GM21360 (cell line): ENCODE measurements around the gene LRRC52.

Experiments used
- ATAC-seq: cut with Tn5 transposase; IDR thresholded peaks from one replicate; pipeline ENCODE4 v1.9.1; 2021; ENCODE audit warnings: mild to moderate bottlenecking, moderate library complexity; ENCODE audit not compliant: unreplicated experiment

LRRC52 gene

GRCh38 chr1:165536016-165536415 is 7.8 kb upstream of the LRRC52 start:
- ATAC-seq: no peak

- ATAC-seq: no peak
Measured at GRCh38 chr1:165537356-165538109, 6.3 kb upstream of the LRRC52 start.

DNA sequence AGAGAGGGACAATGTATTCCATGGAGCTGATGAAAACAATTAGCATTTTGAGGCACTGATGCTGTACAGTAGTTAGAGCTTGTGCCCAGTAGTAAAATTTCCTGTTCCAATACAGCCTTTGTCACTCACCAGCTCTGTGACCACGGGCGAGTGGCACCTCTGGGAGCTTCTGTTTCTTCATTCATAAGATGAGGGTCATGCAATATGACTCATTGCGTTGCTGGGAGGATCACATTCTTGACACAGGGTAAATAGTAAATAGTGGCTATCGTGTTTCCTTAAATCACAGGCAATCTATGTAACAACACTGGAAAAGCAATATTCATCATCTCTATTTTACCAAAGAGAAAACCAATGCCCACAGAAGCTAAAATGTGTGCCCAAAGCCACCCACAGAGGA is 4.5 kb upstream of the LRRC52 start:
- ATAC-seq: no peak

DNA sequence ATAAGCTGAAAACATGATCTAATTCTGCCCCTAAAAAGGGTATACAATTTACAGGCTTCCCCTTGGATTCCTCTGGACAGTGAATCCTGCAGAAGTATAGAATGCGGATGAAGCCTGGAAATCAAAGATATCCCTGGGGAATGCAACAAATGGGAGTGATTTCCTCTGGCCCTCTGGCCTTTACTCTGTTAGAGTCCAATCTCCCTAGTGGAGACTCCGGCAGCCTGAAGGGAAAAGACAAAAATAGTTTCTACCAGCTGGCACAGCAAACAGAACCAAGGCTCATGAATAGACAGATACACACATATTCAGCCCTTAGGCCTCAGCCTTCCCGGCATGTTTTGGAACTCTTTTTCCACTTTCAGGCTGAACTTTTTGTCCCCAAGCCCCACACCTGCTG is 3.9 kb upstream of the LRRC52 start:
- no peak for ATAC-seq

- no peak for ATAC-seq
Measured at GRCh38 chr1:165542015-165542631, 1.7 kb upstream of the LRRC52 start.

DNA sequence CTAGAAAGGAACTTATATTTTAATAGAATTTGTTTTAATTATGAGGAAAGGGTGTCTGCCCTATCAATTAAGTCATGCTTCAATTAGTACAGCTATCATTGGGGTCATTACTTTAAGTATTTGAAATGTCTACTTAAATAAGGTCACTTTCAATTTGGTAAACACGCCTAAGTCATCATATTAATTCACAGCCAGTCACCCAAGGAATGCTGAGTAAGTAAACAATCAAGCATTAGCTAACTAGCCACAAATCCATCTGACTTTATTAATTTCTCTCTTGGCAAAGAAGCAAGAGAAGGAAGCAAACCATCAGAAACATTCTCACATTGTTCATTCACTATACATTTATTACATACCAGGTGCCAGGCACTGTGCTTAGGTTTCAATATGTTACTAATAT is 1.2 kb upstream of the LRRC52 start:
- ATAC-seq: no peak

GRCh38 chr1:165544996-165545395 is 1.2 kb downstream of the LRRC52 start:
- ATAC-seq: no peak

- ATAC-seq: no peak
Measured at GRCh38 chr1:165545974-165546373, 2.2 kb downstream of the LRRC52 start.

GRCh38 chr1:165549973-165550372 is 6.2 kb downstream of the LRRC52 start:
- no peak for ATAC-seq

DNA sequence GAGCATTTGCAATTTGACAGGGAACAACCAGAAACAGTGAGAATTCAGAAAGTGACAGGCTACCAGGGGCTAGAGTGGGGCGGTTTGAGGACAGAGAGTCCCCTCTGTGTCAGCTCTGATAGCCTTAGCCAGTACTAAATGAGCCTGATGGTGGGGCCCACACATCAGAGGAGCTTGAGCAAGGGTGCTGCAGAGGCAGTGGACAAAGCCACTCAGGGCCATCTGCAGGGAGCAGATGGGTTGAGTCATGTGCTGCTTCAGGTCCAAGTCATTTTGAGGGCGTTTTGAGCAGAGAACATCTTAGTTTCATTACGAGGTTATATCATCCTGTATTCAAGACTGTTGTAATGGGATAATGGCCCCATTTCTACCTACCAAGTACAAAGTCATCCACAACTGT is 7.7 kb downstream of the LRRC52 start:
- ATAC-seq: no peak

DNA sequence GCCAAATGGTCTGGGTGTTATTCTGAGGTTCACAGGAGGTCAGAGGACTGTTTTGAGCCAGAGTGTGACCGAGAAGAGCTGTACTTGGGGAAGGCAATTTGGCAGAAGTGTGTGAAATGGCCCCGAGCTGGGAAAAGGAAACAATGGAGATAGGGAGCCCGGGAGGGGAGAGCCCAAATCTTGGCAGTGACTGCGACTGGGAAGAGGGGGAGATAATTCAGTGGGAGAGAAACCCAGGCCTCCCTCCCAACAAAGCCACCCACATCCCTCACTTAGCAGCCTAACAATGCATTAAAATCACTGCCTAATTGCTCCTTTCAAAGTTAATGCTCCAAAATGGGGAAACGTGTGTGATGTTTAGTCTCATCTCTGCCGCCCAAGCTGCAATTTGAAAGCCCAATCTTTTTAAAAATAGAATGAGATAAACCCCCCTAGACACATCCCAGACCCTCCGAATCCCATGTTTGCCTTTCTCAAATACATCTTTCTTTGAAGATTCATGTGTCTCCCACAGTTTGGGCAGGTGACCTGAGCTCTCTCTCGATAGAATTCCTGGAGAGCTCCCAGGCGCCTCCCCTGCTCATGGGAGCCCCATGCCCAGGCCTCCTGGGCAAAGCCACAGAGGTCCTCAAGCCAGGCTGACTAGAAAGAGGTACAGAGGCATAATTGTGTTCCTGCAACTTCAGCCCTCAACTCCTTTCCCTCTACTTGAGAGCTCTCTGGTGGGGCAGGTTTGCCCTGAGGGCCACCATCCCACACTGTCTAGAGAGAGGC is 17.3 kb downstream of the LRRC52 start:
- ATAC-seq: no peak

DNA sequence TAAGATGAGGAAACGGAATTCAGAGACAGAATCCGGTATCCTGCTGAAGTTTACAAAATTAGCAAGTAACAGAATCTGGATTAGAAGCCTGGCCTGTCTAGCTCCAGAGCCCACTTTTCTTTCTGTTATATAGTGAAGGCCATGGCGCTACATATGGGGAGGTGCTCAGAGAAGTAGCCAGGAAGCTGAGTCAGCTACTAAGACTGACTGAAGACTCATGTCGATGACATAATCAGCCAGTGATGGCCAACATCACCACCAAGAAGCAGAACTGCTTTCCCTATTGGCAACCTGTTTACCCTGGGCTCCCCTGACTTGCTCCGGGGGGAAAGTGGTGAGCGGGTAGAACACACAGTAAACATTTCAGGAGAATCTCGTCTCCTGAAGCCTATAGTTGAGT is 18.8 kb downstream of the LRRC52 start:
- no peak for ATAC-seq

DNA sequence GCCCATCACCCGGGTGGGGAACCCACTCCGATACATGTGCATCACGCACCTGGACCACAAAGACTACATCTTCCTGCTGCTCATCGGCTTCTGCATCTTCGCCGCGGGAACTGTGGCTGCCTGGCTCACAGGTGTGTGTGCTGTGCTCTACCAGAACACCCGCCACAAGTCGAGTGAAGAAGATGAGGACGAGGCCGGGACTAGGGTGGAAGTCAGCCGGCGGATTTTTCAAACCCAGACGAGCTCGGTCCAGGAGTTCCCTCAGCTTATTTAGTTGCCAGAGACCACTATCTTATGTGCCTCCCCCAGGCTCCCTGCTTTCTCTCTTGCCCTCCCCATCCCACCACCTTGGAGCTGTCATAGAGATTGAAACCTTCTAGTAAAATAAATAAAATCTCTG is 19.8 kb downstream of the LRRC52 start:
- ATAC-seq: no peak

- no peak for ATAC-seq
Measured at GRCh38 chr1:165564561-165564960, 20.8 kb downstream of the LRRC52 start.

DNA sequence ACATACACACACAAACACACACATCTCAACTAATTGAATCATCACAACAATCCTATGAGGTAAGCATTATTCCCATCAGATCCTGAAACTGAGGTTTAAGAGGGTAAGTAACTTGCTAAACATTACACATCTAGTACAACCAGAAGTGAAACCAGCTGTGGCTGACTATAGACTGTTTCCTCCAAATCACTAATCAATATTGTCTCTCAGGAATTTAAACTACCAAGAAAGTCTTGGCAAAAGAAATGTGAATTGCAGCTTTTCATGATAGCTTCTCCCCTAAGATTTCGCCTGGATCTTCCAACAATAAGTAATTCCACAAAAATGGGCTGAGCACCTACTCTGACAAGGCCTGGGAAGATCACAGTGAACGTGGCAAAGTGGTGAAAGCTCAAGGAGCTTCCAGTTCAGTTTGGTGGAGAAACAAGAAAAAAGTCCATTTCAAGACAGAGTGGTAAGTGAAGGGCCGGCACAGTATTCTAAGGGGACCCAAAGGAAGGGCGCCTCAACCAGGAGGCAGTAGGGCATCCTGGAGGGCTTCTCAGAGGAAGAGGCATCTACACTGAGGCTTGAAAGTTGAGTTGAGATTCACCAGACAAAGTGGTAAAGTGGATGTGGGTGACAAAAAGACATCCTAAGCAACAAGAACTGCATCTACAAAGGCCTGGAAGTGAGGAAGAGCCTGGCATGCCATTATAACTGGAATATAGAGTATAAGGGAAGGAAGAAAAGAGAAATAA is 22.1 kb downstream of the LRRC52 start:
- no peak for ATAC-seq

GRCh38 chr1:165570078-165570477 is 26.3 kb downstream of the LRRC52 start:
- ATAC-seq: no peak

- ATAC-seq: no peak
Measured at GRCh38 chr1:165573787-165574186, 30.0 kb downstream of the LRRC52 start.

- ATAC-seq: no peak
Measured at GRCh38 chr1:165574295-165574694, 30.5 kb downstream of the LRRC52 start.

DNA sequence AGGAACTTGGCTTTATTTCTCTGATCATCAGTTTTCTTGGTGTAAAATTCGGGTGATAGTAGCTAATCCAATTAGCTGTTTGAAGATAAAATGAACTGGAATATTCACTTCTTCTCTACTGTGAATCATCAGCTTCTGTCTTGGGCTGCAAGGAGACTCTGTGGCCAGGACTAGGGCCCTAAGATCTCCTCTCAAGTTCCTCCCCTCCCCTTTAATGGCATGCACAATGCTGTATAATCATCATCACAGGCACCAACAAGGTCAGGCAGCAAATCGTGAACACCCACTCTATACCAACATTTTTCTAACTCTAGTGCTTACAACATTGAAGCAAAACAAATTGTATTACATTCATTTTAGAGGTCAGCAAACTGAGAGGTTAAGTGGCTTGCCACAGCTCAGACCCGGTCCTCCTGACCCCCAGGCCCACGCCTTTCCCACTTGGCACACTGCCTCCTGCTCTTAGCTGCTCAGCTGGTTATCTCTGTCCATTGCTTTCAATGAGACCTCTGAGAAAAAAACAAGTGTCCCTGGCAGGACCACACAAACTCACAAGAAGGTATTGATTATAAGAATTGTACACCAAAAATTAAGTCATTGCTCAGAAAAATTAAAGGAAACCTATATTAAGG is 31.8 kb downstream of the LRRC52 start:
- ATAC-seq: no peak

DNA sequence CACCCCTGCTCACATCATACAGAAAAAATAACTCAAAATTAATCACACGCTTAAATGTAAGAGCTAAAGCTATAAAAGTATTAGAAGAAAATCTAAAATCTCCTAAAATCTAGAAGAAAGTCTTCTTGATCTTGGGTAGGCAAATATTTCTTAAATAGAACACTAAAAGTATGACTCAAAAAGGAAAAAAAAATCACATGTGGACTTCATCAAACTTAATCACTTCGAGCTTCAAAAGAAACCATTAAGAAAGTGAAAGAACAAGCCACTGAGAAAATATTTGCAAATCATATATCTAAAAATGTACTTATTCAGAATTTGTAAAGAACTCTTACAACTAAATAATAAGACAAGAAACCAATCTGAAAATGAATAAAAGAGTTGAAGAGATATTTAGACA is 32.7 kb downstream of the LRRC52 start:
- ATAC-seq: no peak

GRCh38 chr1:165577707-165578106 is 33.9 kb downstream of the LRRC52 start:
- ATAC-seq: no peak
